HEK293T (cell line): ENCODE data around the gene MFSD6.

ENCODE experiments used
- CTCF ChIA-PET: fragments of 350-600 bp; formaldehyde crosslinking; extraction: SDS; loops from one replicate; lab custom pipeline; 2021; ENCODE audit warnings: antibody characterized with exemption, inconsistent platforms; lab: Yijun Ruan, JAX
- POLR2A ChIA-PET: fragments of 350-600 bp; formaldehyde crosslinking; extraction: SDS; loops from one replicate; lab custom pipeline; 2020; ENCODE audit warnings: antibody characterized with exemption, inconsistent platforms; lab: Yijun Ruan, JAX
- DNase-seq: peaks from one replicate; pipeline ENCODE4 v3.0.0; 2012; ENCODE audit warnings: mixed read lengths; ENCODE audit errors: extremely low spot score
- ARNT ChIP-seq: fragments of 450-650 bp; IDR thresholded peaks from 2 replicates; pipeline ENCODE4 v1.6.1; 2017; ENCODE audit warnings: mild to moderate bottlenecking
- BHLHE40 ChIP-seq: fragments of 450-650 bp; IDR thresholded peaks from 2 replicates; pipeline ENCODE4 v1.6.1; 2016; ENCODE audit warnings: mild to moderate bottlenecking, moderate library complexity, borderline replicate concordance
- CTBP1 ChIP-seq: fragments of 450-650 bp; IDR thresholded peaks from 2 replicates; pipeline ENCODE4 v1.6.1; 2016; ENCODE audit warnings: borderline replicate concordance
- ELF4 ChIP-seq: fragments of 450-650 bp; IDR thresholded peaks from 2 replicates; pipeline ENCODE4 v1.6.1; 2017; ENCODE audit warnings: antibody characterized with exemption
- FOXA1 ChIP-seq: fragments of 450-650 bp; IDR thresholded peaks from 2 replicates; pipeline ENCODE4 v1.6.1; 2016; ENCODE audit warnings: mild to moderate bottlenecking
- FOXK2 ChIP-seq: fragments of 450-650 bp; IDR thresholded peaks from 2 replicates; pipeline ENCODE4 v1.6.1; 2016; ENCODE audit warnings: mild to moderate bottlenecking
- FOXM1 ChIP-seq: fragments of 450-650 bp; IDR thresholded peaks from 2 replicates; pipeline ENCODE4 v1.6.1; 2017; ENCODE audit warnings: mild to moderate bottlenecking, borderline replicate concordance
- HDGF ChIP-seq: fragments of 450-650 bp; IDR thresholded peaks from 2 replicates; pipeline ENCODE4 v1.6.1; 2017; ENCODE audit warnings: antibody characterized with exemption, borderline replicate concordance
- L3MBTL2 ChIP-seq: fragments of 450-650 bp; conservative IDR thresholded peaks from 2 replicates; pipeline ENCODE4 v1.6.1; 2016; ENCODE audit warnings: mild to moderate bottlenecking
- LEF1 ChIP-seq: fragments of 450-650 bp; IDR thresholded peaks from 2 replicates; pipeline ENCODE4 v1.6.1; 2017; ENCODE audit warnings: mild to moderate bottlenecking, borderline replicate concordance
- NFRKB ChIP-seq: fragments of 450-650 bp; IDR thresholded peaks from 2 replicates; pipeline ENCODE4 v1.6.1; 2016; ENCODE audit warnings: mild to moderate bottlenecking, moderate library complexity
- PKNOX1 ChIP-seq: fragments of 450-650 bp; IDR thresholded peaks from 2 replicates; pipeline ENCODE4 v1.6.1; 2016
- SP1 ChIP-seq: fragments of 450-650 bp; IDR thresholded peaks from 2 replicates; pipeline ENCODE4 v1.6.1; 2017
- SUZ12 ChIP-seq: fragments of 450-650 bp; IDR thresholded peaks from 2 replicates; pipeline ENCODE4 v1.6.1; 2016; ENCODE audit warnings: mild to moderate bottlenecking
- TARDBP ChIP-seq: fragments of 450-650 bp; IDR thresholded peaks from 2 replicates; pipeline ENCODE4 v1.6.1; 2016
- ZNF384 ChIP-seq: fragments of 450-650 bp; IDR thresholded peaks from 2 replicates; pipeline ENCODE4 v1.6.1; 2016

MFSD6 gene

GRCh38 chr2:190380962-190381412, 27.2 kb upstream of the MFSD6 start:
- ChIA-PET POLR2A (no interaction called here), CTCF (interaction anchor here (0.6 kb wide), 1 partner anchor 37 kb away, joined by 3 read pairs; no protein-coding TSS in a partner anchor)
- DNase-seq, result no peak
- TF ChIP-seq FOXK2, result no peak
- no peak for TF ChIP-seq FOXA1
- no peak for TF ChIP-seq NFRKB
- no peak for TF ChIP-seq ZNF384
- no peak for TF ChIP-seq PKNOX1
- no peak for TF ChIP-seq LEF1
- TF ChIP-seq BHLHE40, result no peak
- TF ChIP-seq HDGF, result no peak
- TF ChIP-seq CTBP1, result no peak
- TF ChIP-seq L3MBTL2, result no peak
- no peak for TF ChIP-seq ARNT
- no peak for TF ChIP-seq TARDBP

GRCh38 chr2:190382851-190383250, 25.3 kb upstream of the MFSD6 start:
- DNase-seq, result peak; percentile 14
- ChIA-PET POLR2A (no interaction called here), CTCF (no interaction called here)
- no peak for TF ChIP-seq ELF4
- no peak for TF ChIP-seq PKNOX1
- no peak for TF ChIP-seq HDGF
- no peak for TF ChIP-seq ZNF384
- no peak for TF ChIP-seq FOXK2
- no peak for TF ChIP-seq L3MBTL2
- TF ChIP-seq ARNT, result no peak
- TF ChIP-seq TARDBP, result no peak
- TF ChIP-seq SUZ12, result no peak

- no peak for DNase-seq
- ChIA-PET POLR2A (interaction anchor here (1.1 kb wide), 1 partner anchor 9 kb away, joined by 3 read pairs; no protein-coding TSS in a partner anchor), CTCF (no interaction called here)
- no peak for TF ChIP-seq CTBP1
- no peak for TF ChIP-seq PKNOX1
- TF ChIP-seq SP1, result no peak
- no peak for TF ChIP-seq ARNT
- no peak for TF ChIP-seq FOXK2
- no peak for TF ChIP-seq FOXA1
- no peak for TF ChIP-seq LEF1
- no peak for TF ChIP-seq ELF4
- TF ChIP-seq BHLHE40, result no peak
- no peak for TF ChIP-seq FOXM1
- no peak for TF ChIP-seq ZNF384
- TF ChIP-seq TARDBP, result no peak
- TF ChIP-seq NFRKB, result no peak
- no peak for TF ChIP-seq HDGF
- TF ChIP-seq L3MBTL2, result no peak
Observed at GRCh38 chr2:190387422-190387821, 20.7 kb upstream of the MFSD6 start.

DNA sequence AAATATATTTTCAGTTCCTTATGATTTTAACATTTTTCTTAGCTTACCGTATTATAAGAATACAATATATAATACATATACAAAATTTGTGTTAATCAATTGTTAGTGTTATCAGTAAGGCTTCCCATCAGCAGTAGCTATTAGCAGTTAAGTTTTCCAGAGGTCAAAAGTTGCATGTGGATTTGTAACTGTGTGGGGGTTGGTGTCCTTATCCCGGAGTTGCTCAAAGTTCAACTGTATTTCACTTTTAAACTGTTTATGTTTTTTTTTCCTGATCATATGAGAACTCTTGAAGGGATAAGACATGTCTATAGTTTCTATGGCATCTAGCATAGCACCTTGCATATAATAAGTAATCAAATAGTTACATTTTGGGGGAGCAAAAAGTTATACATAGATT, 11.9 kb upstream of the MFSD6 start:
- DNase-seq, result no peak
- TF ChIP-seq SUZ12, result no peak
- no peak for TF ChIP-seq SP1
- TF ChIP-seq CTBP1, result no peak
- TF ChIP-seq L3MBTL2, result no peak
- TF ChIP-seq FOXM1, result no peak
- TF ChIP-seq ELF4, result no peak
- TF ChIP-seq FOXK2, result no peak
- TF ChIP-seq LEF1, result no peak
- no peak for TF ChIP-seq ZNF384
- TF ChIP-seq BHLHE40, result no peak
- no peak for TF ChIP-seq NFRKB
- TF ChIP-seq HDGF, result no peak
- TF ChIP-seq ARNT, result no peak
- no peak for TF ChIP-seq TARDBP
- no peak for TF ChIP-seq FOXA1
- TF ChIP-seq PKNOX1, result no peak
- ChIA-PET CTCF (no interaction called here), POLR2A (interaction anchor here (0.8 kb wide), 1 partner anchor 9 kb away, joined by 3 read pairs; no protein-coding TSS in a partner anchor)

- TF ChIP-seq ZNF384 (no peak), HDGF (no peak), PKNOX1 (no peak), SUZ12 (no peak), FOXK2 (no peak), CTBP1 (no peak)
- CTCF ChIA-PET, result no interaction called here
- DNase-seq, result no peak
- POLR2A ChIA-PET, result no interaction called here
Observed at GRCh38 chr2:190402986-190403603, 5.1 kb upstream of the MFSD6 start.
